Measurements from ENCODE around the gene WDR82.

- TF ChIP-seq MAFK (IDR thresholded peaks at IDR 0.05; ENCODE audit: low read length) (no peak), WHSC1 (IDR thresholded peaks at IDR 0.05; ENCODE audit: low read length) (no peak), RFX5 (IDR thresholded peaks at IDR 0.05; ENCODE audit: low read depth, low read length) (no peak), ATF6 (CRISPR knock-in tag; IDR thresholded peaks at IDR 0.05) (no peak), KAT8 (IDR thresholded peaks at IDR 0.05; ENCODE audit: low read depth) (no peak), HMG20A (CRISPR knock-in tag; conservative IDR thresholded peaks at IDR 0.05) (no peak), ZNF174 (CRISPR knock-in tag; IDR thresholded peaks at IDR 0.05) (no peak), SP1 (CRISPR knock-in tag; IDR thresholded peaks at IDR 0.05) (no peak), CREB1 (IDR thresholded peaks at IDR 0.05) (no peak), CREB1 (CRISPR knock-in tag; IDR thresholded peaks at IDR 0.05) (no peak)
These were observed 46.2 kb upstream of the WDR82 start for GRCh38 chr3:52324676-52325075.
